Smooth muscle cell (in vitro differentiated cells): ENCODE measurements around the gene CPED1. TPM values are rescaled to one million over a fixed set of nuclear protein-coding genes. Genes with fewer than 3 reads are reported as not detected.

Experiments
- DNase-seq: peaks from one replicate; lab custom pipeline; 2025; ENCODE audit not compliant: unreplicated experiment; lab: John Stamatoyannopoulos, UW
- H2AFZ ChIP-seq: fragments of 200-600 bp; sonication (generic); 2 replicates; pipeline ENCODE4 v1.6.0; 2016; ENCODE audit warnings: antibody characterized with exemption, low read depth, mild to moderate bottlenecking
- H3F3A ChIP-seq: fragments of 200-600 bp; sonication (generic); 2 replicates; pipeline ENCODE4 v1.6.0; 2017; ENCODE audit warnings: antibody characterized with exemption, low read depth
- H3K27ac ChIP-seq: fragments of 200-600 bp; sonication (generic); 2 replicates; pipeline ENCODE4 v1.5.1; 2016; ENCODE audit warnings: low read depth, mild to moderate bottlenecking
- H3K27me3 ChIP-seq: fragments of 200-600 bp; sonication (generic); 2 replicates; pipeline ENCODE4 v1.6.1; 2016; ENCODE audit warnings: low read depth, mild to moderate bottlenecking
- H3K36me3 ChIP-seq: fragments of 200-600 bp; sonication (generic); 2 replicates; pipeline ENCODE4 v1.5.1; 2016; ENCODE audit warnings: low read depth
- H3K4me1 ChIP-seq: fragments of 200-600 bp; sonication (generic); 2 replicates; pipeline ENCODE4 v1.5.1; 2016; ENCODE audit warnings: low read depth
- H3K4me2 ChIP-seq: fragments of 200-600 bp; sonication (generic); 2 replicates; pipeline ENCODE4 v1.6.0; 2016; ENCODE audit warnings: mild to moderate bottlenecking
- H3K4me3 ChIP-seq: fragments of 200-600 bp; sonication (generic); 2 replicates; pipeline ENCODE4 v1.5.1; 2016; ENCODE audit warnings: mild to moderate bottlenecking
- H3K79me2 ChIP-seq: fragments of 200-600 bp; sonication (generic); 2 replicates; pipeline ENCODE4 v1.6.0; 2016; ENCODE audit warnings: low read depth, mild to moderate bottlenecking
- H3K9ac ChIP-seq: fragments of 200-600 bp; sonication (generic); 2 replicates; pipeline ENCODE4 v1.6.0; 2016; ENCODE audit warnings: low read depth
- H3K9me3 ChIP-seq: fragments of 200-600 bp; sonication (generic); replicated peaks from 2 replicates; pipeline ENCODE4 v1.5.1; 2016; ENCODE audit warnings: low read depth
- H4K20me1 ChIP-seq: fragments of 200-600 bp; sonication (generic); 2 replicates; pipeline ENCODE4 v1.6.0; 2016; ENCODE audit warnings: low read depth
- CTCF ChIP-seq: fragments of 200-600 bp; sonication (generic); IDR thresholded peaks from 2 replicates; pipeline ENCODE4 v1.5.1; 2017; ENCODE audit warnings: borderline replicate concordance, mild to moderate bottlenecking, antibody characterized with exemption; ENCODE audit not compliant: insufficient read depth, poor library complexity, severe bottlenecking
- WGBS: methylation state at CpG from one replicate; pipeline ENCODE4 v1.1.7; 2016; ENCODE audit warnings: low lambda C conversion rate; 5-methylcytosine and 5-hydroxymethylcytosine counted together
- polyA plus RNA-seq: library from polyadenylated mRNA; unstranded; fragments of >200 nt; fragmentation: Nextera tagmentation; extraction: Ambion mirVana; gene quantifications from 2 replicates; pipeline ENCODE4 v1.2.1, GENCODE V29; 2016
- total RNA-seq: library from RNA; depleted of rRNA; stranded (reverse); fragments of >200 nt; gene quantifications from 2 replicates; pipeline ENCODE4 v1.2.3, GENCODE V29; 2014

The CPED1 gene
- total and polyA plus RNA-seq, 2 experiments from 2014 or later, result 9.5 to 12.9 TPM

GRCh38 chr7:120942861-120943260 lies 45.6 kb upstream of the CPED1 start:
- Histone ChIP-seq H3K27ac (no peak overlapping the region), H3K36me3 (no peaks in the 10 kb centered on the region), H3K4me1 (no peaks in the 10 kb centered on the region), H3K79me2 (no peaks in the 10 kb centered on the region), H3K27me3 (no peaks in the 10 kb centered on the region), H3K9me3 (no peaks in the 10 kb centered on the region), H3K4me3 (no peak overlapping the region), H3K4me2 (no peak overlapping the region), H3F3A (no peaks in the 10 kb centered on the region), H2AFZ (no peak overlapping the region), H4K20me1 (no peaks in the 10 kb centered on the region), H3K9ac (no peak overlapping the region)
- 94% methylated on average over 1 of the region's 1 CpG for WGBS
- TF ChIP-seq CTCF, result no peak
- DNase-seq, result no peak

GRCh38 chr7:120944826-120945562 lies 43.5 kb upstream of the CPED1 start:
- Histone ChIP-seq H3K4me1 (peaks cover 5% of the 10 kb centered on the region), H3K4me3 (no peak overlapping the region), H3K79me2 (no peaks in the 10 kb centered on the region), H2AFZ (no peak overlapping the region), H3K36me3 (no peaks in the 10 kb centered on the region), H3K4me2 (no peak overlapping the region), H3F3A (no peaks in the 10 kb centered on the region), H3K27me3 (no peaks in the 10 kb centered on the region), H3K9ac (no peak overlapping the region), H4K20me1 (no peaks in the 10 kb centered on the region), H3K27ac (no peak overlapping the region), H3K9me3 (no peaks in the 10 kb centered on the region)
- DNase-seq, result no peak
- 59% methylated on average over 6 of the region's 6 CpGs for WGBS
- TF ChIP-seq CTCF, result no peak

- Histone ChIP-seq H3K4me1 (peaks cover 17% of the 10 kb centered on the region), H2AFZ (no peak overlapping the region), H3F3A (no peaks in the 10 kb centered on the region), H3K36me3 (no peaks in the 10 kb centered on the region), H4K20me1 (no peaks in the 10 kb centered on the region), H3K79me2 (peaks cover 19% of the 10 kb centered on the region), H3K9me3 (no peaks in the 10 kb centered on the region), H3K9ac (no peak overlapping the region), H3K4me2 (no peak overlapping the region), H3K27me3 (no peaks in the 10 kb centered on the region), H3K27ac (no peak overlapping the region), H3K4me3 (no peak overlapping the region)
- TF ChIP-seq CTCF, result no peak
- no peak for DNase-seq
These were observed 40.5 kb upstream of the CPED1 start for GRCh38 chr7:120947980-120948379.

- no peak for DNase-seq
- Histone ChIP-seq H3K79me2 (peaks cover 25% of the 10 kb centered on the region), H3K27me3 (no peaks in the 10 kb centered on the region), H3K27ac (no peak overlapping the region), H2AFZ (peak overlapping the region; percentile 90), H3K9me3 (no peaks in the 10 kb centered on the region), H3K9ac (no peak overlapping the region), H3K4me1 (peaks cover 17% of the 10 kb centered on the region), H3K4me3 (peak overlapping the region; percentile 76), H4K20me1 (no peaks in the 10 kb centered on the region), H3K36me3 (peaks cover 5% of the 10 kb centered on the region), H3K4me2 (peak overlapping the region; percentile 89), H3F3A (no peaks in the 10 kb centered on the region)
- 71% methylated on average over 8 of the region's 8 CpGs for WGBS
- no peak for TF ChIP-seq CTCF
These were observed 39.1 kb upstream of the CPED1 start for GRCh38 chr7:120949393-120949911.
